Sigmoid colon (tissue), 7 donors: Measurements from ENCODE around the gene CPA5. TPM values are rescaled to one million over a fixed set of nuclear protein-coding genes. Genes with fewer than 3 reads are reported as not detected.

Source experiments
- DNase-seq: peaks from one replicate; pipeline ENCODE4 v3.0.0-alpha.2; 2019
- H3K27ac ChIP-seq, 4 donors: fragments of 200-600 bp; sonication (generic); one replicate each; pipeline ENCODE4 v1.5.1; 2016 to 2019; ENCODE audit warnings: mild to moderate bottlenecking in 1 of 4
- H3K27me3 ChIP-seq, 3 donors: fragments of 200-600 bp; sonication (generic); one replicate each; pipeline ENCODE4 v1.5.1; 2019; ENCODE audit warnings: mild to moderate bottlenecking in 1 of 3
- H3K36me3 ChIP-seq, 4 donors: fragments of 200-600 bp; sonication (generic); one replicate each; pipeline ENCODE4 v1.5.1; 2016 to 2019
- H3K4me1 ChIP-seq, 4 donors: fragments of 200-600 bp; sonication (generic); one replicate each; pipeline ENCODE4 v1.5.1; 2017 to 2019
- H3K4me3 ChIP-seq, 4 donors: fragments of 200-600 bp; sonication (generic); one replicate each; pipeline ENCODE4 v1.5.1; 2017 to 2019; ENCODE audit warnings: mild to moderate bottlenecking in 2 of 4, moderate library complexity in 1 of 4
- H3K9me3 ChIP-seq, 4 donors: fragments of 200-600 bp in 3 of 4; sonication (generic) in 3 of 4; one replicate each; pipeline versions ENCODE4 v1.5.1 to v1.6.1; 2013 to 2019
- EP300 ChIP-seq, 4 donors: sonication (generic); formaldehyde crosslinking; IDR thresholded peaks; one replicate each; pipeline ENCODE4 v1.6.1; 2017; ENCODE audit warnings: antibody characterized with exemption in 4 of 4
- POLR2A ChIP-seq, 2 donors: fragments of 450-650 bp; IDR thresholded peaks; one replicate each; pipeline ENCODE4 v1.6.1; 2016; ENCODE audit warnings: antibody characterized with exemption in 2 of 2, mild to moderate bottlenecking in 2 of 2, moderate library complexity in 2 of 2
- POLR2AphosphoS5 ChIP-seq, 4 donors: sonication (generic); formaldehyde crosslinking; IDR thresholded peaks; one replicate each; pipeline ENCODE4 v1.6.1; 2017; ENCODE audit warnings: antibody characterized with exemption in 4 of 4
- WGBS, 2 donors: extraction: QIAGEN DNeasy Blood & Tissue Kit; methylation state at CpG; one replicate each; pipeline ENCODE4 v1.1.7; 2013; 5-methylcytosine and 5-hydroxymethylcytosine counted together
- intact Hi-C: fragments of 100-400 bp; cut with DNase I; formaldehyde crosslinking; loops from one replicate; pipeline ENCODE4 v1.15.1; 2023
- polyA plus RNA-seq, 3 donors: library from polyadenylated mRNA; stranded (reverse); fragments of 200-250 nt; gene quantifications; one replicate each; pipeline ENCODE4 v1.2.3, GENCODE V29; 2013
- total RNA-seq, 4 donors: library from RNA; depleted of rRNA; stranded (reverse); fragments of >200 nt; gene quantifications; one replicate each; pipeline ENCODE4 v1.1.0, GENCODE V29; 2016
- TF ChIP-seq, protein P1 (sequence below), 4 experiments: fragments of 450-650 bp in 3 of 4; fragments of 200-600 bp in 1 of 4; IDR thresholded peaks; one replicate each; pipeline ENCODE4 v1.5.1; 2016 to 2019; ENCODE audit warnings: antibody characterized with exemption in 4 of 4, mild to moderate bottlenecking in 3 of 4, moderate library complexity in 2 of 4
- donor health status: healthy with polysubstance abuse.
- donor health status: Bipolar disorder and iron deficiency.
- donor health status: healthy.

The CPA5 gene
- total and polyA plus RNA-seq, 7 donors, result 1.1 TPM; not detected in 6

DNA sequence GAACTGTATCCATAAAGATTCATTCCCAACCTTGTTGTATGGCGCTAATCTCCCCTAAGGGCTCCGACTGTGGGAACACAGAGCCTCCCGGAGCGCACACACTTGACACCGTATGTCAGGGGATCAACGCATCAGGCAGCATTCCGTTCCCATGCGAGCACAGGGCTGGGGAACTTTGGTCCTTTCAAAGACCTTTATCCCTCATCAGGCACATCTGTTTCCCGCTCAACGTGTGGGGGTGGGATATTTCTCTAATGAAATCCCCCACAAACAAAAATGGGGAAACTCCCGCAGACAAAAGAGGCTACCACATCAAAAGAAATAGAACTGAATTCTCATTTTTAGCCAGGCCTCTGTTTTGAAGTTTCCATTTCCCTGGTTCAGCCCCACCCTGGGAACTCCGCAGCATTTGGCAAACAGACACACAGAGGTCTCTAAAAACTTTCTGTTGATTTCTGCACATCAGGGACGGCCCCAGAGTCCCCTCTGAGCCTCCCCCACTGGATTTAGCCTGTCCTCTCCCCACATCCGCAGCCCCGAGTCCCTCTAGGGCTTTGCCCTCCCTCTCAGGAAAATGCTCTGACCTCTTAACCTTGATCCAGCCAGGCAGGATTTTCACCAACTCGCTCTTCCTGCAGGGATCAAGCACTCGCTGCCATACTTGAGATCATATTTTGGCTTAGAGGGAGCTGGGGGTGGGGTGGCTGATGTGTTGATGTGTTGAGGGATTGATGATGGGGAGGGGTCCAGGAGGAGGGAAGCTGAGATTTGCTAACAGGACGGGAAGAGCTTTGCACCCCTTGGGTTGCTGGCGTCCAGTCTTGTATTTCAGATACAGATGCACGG is 6.6 kb downstream of the CPA5 start:
- Histone ChIP-seq H3K27me3 (no peaks in the 10 kb centered on the region), H3K36me3 (no peaks in the 10 kb centered on the region), H3K4me3 (no peak overlapping the region), H3K27ac (peak overlapping the region; percentile 50 to 67 (median 64)), H3K9me3 (no peaks in the 10 kb centered on the region), H3K4me1 (peaks cover 0 to 16% (median 8%) of the 10 kb centered on the region in 4 donors)
- no peak for DNase-seq
- WGBS, 2 donors, result 64% methylated on average over 20 of the region's 20 CpGs
- TF ChIP-seq, protein P1, sequence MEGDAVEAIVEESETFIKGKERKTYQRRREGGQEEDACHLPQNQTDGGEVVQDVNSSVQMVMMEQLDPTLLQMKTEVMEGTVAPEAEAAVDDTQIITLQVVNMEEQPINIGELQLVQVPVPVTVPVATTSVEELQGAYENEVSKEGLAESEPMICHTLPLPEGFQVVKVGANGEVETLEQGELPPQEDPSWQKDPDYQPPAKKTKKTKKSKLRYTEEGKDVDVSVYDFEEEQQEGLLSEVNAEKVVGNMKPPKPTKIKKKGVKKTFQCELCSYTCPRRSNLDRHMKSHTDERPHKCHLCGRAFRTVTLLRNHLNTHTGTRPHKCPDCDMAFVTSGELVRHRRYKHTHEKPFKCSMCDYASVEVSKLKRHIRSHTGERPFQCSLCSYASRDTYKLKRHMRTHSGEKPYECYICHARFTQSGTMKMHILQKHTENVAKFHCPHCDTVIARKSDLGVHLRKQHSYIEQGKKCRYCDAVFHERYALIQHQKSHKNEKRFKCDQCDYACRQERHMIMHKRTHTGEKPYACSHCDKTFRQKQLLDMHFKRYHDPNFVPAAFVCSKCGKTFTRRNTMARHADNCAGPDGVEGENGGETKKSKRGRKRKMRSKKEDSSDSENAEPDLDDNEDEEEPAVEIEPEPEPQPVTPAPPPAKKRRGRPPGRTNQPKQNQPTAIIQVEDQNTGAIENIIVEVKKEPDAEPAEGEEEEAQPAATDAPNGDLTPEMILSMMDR (IDR thresholded peaks at IDR 0.05), result no peak
- TF ChIP-seq POLR2A (IDR thresholded peaks at IDR 0.05) (no peak), EP300 (IDR thresholded peaks at IDR 0.05) (no peak), POLR2AphosphoS5 (IDR thresholded peaks at IDR 0.05) (no peak)
- intact Hi-C loops, result no loop called here

DNA sequence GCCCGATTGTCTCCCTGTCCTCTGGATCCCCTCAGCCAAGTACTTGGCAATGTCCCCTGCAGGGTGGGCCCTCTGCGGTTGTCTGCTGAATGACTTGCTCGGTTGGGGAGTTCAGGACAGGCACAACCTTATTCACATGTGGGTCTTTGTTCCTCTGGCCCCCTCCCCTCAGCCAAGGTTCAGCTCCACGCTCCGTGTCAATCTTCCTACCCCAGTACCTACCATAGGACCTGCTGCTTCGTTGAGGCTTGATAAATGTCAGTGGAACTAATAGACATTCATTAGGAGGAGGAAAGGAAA is 7.1 kb downstream of the CPA5 start:
- Histone ChIP-seq H3K4me3 (no peak overlapping the region), H3K9me3 (no peaks in the 10 kb centered on the region), H3K4me1 (peaks cover 0 to 22% (median 14%) of the 10 kb centered on the region in 4 donors), H3K27me3 (no peaks in the 10 kb centered on the region), H3K36me3 (no peaks in the 10 kb centered on the region), H3K27ac (peak overlapping the region; percentile 50 to 67 (median 64))
- DNase-seq, result no peak
- no peak for TF ChIP-seq EP300 (IDR thresholded peaks at IDR 0.05)
- no peak for TF ChIP-seq POLR2AphosphoS5 (IDR thresholded peaks at IDR 0.05)
- TF ChIP-seq POLR2A (IDR thresholded peaks at IDR 0.05), result no peak
- TF ChIP-seq, protein P1 (IDR thresholded peaks at IDR 0.05), result no peak
- 83 to 86% methylated on average over 6 of the region's 6 CpGs for WGBS, 2 donors
- intact Hi-C loops, result no loop called here

DNA sequence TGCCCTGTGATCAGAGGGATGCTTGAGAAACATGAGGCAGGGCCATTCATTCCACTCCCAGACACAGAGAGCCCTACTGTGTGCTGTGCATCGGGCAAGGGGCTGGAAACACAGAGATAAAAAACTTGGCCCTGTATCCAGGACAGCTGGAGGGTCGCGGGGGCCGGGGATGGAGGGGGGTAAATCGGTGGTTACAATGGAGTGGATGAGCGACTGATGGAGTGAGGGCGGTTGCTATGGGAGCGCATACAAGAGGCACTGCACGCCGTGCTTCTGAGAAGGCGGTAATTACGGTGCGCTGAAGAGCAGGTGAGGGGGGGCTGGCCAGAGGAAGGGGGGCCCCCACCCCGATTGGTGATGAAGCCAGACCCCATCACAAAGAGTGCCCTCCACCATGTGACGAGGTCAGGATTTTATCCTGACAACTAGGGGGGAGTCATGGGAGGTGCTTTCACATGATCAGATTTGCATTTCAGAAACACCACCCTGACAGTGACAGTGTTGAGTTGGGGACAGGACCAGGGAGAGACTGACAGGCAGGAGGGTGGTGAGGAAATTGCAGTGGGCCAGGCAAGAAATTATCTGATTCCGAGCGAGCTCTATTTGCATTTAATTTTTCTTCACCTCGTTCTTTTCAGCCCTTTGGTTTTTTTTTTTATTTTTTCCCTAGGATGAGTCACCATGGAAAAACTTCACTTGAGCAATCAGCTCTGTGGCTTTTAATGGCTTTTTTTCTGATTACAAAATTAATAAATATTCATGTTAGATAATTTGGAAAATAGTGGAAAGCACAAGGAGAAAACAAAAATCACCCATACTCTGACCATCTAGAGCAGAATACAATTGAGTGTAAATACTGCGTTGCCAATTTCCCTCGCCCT is 7.8 kb downstream of the CPA5 start:
- no peak overlapping the region for H3K4me3 ChIP-seq
- 72 to 75% methylated on average over 20 of the region's 20 CpGs for WGBS, 2 donors

DNA sequence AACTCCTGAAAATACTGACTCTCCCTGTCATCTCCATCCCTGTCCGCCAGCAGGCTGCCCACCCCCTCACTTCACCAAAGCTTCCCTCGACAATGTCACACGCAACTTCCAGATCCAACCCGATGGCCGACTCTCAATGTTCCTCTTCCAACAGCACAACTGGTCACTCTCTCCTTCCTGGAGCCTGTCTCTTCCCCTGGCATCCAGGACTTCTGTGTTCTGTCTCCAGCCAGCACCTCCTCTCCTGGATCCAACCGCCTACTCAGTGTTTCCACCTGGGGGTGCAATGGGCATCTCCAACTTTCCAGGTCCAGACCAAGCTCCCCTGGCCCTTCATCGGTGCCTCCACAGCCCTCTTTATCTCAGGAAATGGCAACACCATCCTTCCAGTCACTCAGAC is 8.6 kb downstream of the CPA5 start:
- 92 to 93% methylated on average over 7 of the region's 7 CpGs for WGBS, 2 donors
- Histone ChIP-seq H3K27ac (peak overlapping the region in 3 of 4 donors; percentile 63 to 67 (median 64)), H3K9me3 (no peaks in the 10 kb centered on the region), H3K4me1 (peaks cover 0 to 32% (median 18%) of the 10 kb centered on the region in 4 donors), H3K4me3 (no peak overlapping the region), H3K36me3 (no peaks in the 10 kb centered on the region), H3K27me3 (no peaks in the 10 kb centered on the region)
- intact Hi-C loops, result no loop called here
- no peak for DNase-seq
- TF ChIP-seq POLR2A (IDR thresholded peaks at IDR 0.05) (no peak), EP300 (IDR thresholded peaks at IDR 0.05) (no peak), POLR2AphosphoS5 (IDR thresholded peaks at IDR 0.05) (no peak)
- TF ChIP-seq, protein P1 (IDR thresholded peaks at IDR 0.05), result no peak

More for the DNA sequence above, 7.8 kb downstream of the CPA5 start:
- peaks cover 0 to 29% (median 18%) of the 10 kb centered on the region in 4 donors for H3K4me1 ChIP-seq
- no peaks in the 10 kb centered on the region for H3K9me3 ChIP-seq
- H3K27ac ChIP-seq, result peak overlapping the region; percentile 50 to 67 (median 64)
- TF ChIP-seq EP300 (IDR thresholded peaks at IDR 0.05) (no peak), POLR2AphosphoS5 (IDR thresholded peaks at IDR 0.05) (no peak), POLR2A (IDR thresholded peaks at IDR 0.05) (no peak)
- TF ChIP-seq, protein P1 (IDR thresholded peaks at IDR 0.05), result no peak
- intact Hi-C loops, result no loop called here
- H3K27me3 ChIP-seq, result no peaks in the 10 kb centered on the region
- H3K36me3 ChIP-seq, result no peaks in the 10 kb centered on the region
- DNase-seq, result no peak
